ENCODE measurements around the gene FAM161B.
"Not testable (repeated sequence)": the region's sequence is repeated elsewhere in the genome, so short reads cannot be mapped to it uniquely, and the experiment has no call there.

The FAM161B gene

DNA sequence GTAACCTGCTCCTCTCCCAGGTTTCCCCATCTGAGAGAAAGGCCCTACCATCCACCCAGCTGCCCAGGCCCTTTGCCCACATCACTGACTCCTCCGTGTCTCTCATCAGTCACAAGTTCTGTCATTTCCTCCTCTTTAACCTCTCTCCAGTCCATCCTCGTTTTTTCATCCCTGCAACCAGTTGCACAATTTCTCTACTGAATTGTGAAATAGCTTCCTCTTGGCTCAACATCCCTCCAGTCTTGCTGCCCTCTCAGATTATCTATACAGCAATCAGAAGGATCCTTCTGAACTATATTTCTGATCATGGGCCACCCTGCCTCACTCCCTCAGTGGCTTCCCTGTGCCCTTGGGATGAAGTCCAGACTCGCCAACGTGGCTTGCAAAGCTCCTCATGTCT is 6.8 kb downstream of the FAM161B start:
- DNase-seq, result no peak

DNA sequence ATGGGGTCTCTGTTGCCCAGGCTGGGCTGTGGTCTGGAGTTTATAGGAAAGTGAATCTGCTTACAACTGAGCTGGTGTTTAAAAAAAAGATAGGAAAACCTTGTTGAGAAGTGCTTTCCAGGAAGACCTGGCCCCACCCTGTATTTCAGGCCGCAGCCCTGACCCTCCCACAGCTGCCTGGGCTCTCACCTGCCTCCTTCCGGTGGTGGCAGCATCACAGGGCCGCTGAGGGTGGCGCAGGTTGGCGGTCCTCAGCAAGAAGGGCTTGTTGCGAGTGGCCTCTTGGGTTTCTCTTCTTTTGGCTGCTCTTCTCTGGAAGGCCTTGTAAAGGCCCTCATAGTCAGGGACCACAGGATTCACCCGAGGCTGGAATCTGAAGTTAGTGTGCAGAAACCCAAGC is 7.7 kb downstream of the FAM161B start:
- DNase-seq, result no peak

DNA sequence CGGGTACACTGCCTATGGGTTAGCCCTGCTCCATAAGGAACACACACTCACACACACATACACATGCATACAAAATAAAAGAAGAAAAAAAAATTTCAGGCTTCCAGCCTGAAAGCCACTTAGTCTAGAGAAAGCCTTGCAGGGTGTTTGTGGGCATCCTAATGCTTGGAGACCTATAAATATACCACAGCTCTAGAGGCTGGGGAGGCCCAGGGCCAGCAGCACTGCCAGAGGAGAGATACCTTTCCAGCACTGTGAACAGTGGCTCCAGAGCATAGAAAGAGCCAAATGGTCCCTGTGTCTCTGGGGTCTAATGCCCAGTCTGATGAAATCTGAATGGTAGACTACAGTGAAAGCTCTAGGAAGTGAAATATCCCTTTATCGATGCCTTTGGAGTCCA is 12.9 kb downstream of the FAM161B start:
- DNase-seq, result no peak

DNA sequence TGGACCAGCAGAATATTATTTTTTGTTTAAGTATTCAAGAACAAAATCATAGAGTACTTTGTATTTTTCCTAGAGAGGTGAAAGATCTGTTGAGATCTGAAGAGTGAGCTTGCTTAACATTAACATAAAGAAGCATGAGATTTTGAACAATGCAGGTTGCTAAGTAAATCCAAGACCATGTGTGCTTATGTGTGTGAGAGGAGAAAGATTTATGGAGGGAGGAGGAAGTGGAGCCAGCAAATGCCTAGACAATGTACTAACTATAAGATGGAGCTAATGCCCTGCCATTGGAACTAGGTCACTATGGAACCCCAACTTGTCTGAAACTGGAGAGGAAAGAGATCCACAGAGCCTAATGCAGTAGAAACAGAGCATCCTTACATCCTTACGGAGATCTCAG is 13.3 kb downstream of the FAM161B start:
- no peak for DNase-seq

DNA sequence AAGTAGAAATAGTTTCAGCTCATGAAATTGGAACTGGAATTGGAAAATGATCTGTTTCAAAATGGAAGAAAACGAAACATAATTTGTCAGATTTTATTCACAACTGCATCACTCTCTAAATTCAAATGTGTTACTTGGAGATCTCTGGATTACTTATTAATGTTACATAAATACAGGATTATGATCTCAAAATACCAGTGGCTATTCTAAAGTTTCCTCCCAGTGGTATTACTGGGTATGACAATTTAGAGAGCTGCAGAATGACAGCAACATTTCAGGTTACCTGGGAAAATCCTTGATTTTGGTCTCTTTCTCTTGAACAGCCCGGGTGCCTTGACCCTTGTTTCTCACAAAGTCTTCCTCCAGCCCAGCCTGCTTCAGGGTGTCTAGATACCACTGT is 14.2 kb downstream of the FAM161B start:
- peak; percentile 5 for DNase-seq

DNA sequence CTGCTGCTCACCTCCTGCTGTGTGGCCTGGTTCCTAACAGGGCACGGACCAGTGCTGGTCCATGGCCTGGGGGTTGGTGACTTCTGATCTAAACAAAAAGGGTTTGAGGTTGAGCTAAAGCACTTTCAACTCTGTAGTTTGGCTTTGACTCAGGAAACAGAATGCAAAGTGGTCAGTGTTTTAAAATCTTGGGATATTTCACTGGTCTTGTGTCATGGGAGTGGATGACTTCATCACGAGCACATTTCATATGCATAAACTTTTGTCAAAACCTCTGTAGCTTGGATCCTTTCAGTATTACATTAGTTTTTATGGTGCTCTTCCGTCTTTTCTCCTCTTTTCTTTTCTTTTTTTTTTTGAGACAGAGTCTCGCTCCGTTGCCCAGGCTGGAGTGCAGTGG is 25.6 kb downstream of the FAM161B start:
- DNase-seq, result no peak

DNA sequence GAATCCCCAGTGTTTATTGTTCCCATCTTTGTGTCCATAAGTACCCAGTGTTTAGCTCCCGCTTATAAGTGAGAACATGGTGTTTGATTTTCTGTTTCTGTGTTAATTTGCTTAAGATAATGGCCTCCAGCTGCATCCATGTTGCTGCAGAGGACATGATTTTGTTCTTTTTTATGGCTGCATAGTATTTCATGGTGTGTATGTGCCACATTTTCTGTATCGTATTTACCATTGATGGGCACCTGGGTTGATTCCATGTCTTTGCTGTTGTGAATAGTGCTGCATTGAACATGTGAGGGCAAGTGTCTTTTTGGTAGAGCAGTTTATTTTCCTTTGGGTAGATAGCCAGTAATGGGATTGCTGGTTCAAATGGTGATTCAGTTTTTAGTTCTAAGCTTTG is 30.4 kb downstream of the FAM161B start:
- not testable (repeated sequence) for DNase-seq

DNA sequence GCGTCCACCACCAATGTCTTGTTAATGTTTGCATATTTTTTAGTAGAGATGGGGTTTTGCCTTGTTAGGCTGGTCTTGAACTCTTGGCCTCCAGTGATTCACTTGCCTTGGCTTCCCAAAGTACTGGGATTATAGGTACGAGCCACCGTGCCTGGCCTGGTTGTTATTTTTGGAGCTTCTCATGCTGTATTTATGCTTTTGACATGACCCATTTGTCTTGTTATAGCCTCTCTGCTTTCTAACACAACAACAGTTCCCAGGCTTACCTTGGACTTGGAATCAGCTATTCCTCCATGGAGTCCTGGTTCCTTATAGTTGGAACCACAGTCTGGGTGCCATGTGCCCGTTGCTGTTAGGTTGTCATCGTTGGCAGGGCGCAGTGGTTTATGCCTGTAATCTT is 33.6 kb downstream of the FAM161B start:
- no peak for DNase-seq

DNA sequence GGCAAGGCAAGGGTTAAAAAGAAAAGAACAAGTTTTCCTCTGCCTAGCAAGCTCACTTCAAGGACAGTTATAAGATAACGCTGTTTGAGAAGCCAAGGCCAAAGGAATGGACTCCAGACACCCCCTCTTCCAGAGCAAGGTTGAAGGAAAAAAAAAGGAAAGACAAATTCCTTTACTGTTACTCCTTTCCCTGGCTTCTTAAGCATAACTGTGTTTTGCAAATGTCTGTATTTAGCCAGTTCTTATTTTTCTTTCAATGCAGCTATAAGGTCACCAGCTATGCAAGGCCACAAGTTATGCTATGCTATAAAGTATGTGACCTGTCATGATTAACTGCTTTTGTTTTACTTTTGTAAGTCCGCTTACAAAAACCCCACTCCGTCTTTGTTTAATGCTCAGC is 36.6 kb downstream of the FAM161B start:
- no peak for DNase-seq

DNA sequence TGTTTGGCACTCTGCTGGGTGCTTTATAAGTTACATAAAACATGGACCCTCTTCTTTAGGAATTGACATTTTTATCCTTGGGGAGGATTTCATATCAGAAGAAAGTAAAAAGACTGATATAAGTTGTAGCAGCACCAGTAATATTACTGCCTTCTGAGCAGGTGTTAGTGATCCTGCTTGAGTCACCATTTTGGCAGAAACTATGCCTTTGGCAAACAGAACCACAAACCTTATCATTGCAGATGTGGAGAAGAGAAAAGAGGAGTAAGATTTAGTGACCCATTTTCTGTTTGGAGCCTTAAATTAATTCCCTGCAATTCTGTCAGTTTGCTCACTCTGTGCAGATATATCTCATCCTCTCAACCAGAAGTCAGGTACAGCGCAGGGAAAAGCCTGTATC is 40.2 kb downstream of the FAM161B start:
- no peak for DNase-seq

DNA sequence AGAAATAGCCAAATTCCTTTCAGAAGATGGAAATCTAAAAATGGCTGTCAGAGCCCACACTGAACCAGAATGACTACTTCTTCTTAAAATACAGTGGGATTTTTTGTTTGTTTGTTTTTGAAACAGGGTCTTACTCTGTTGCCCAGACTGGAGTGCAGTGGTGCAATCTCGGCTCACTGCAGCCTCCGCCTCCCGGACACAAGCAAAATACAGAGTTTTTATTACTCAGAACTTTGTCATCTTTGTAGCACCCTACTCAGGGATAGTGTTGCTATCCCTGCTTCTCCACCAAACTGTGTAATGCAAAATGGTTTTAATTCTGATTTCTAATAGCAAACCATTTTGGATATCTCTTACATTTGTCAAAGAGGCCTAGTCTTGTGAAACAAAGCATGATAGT is 46.9 kb downstream of the FAM161B start:
- DNase-seq, result no peak

DNA sequence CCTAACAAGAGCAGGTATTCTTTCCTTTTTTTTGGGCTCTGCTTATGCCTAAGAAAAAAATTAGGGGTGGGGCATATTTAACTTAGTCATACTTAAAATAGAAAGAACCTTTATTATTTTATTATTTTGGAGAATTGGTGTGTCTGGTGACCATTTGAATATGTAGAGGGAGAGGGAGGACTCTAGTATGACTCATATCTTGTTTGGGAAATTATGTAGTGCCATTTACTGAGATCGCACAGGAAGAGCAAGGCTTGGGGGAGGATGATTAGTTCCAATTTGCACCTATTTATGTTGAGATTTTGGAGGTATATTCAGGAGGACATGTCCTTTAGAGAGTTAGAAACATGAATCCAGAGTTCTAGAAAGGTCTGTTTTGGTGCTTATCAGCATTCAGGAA is 53.4 kb downstream of the FAM161B start:
- DNase-seq, result no peak

DNA sequence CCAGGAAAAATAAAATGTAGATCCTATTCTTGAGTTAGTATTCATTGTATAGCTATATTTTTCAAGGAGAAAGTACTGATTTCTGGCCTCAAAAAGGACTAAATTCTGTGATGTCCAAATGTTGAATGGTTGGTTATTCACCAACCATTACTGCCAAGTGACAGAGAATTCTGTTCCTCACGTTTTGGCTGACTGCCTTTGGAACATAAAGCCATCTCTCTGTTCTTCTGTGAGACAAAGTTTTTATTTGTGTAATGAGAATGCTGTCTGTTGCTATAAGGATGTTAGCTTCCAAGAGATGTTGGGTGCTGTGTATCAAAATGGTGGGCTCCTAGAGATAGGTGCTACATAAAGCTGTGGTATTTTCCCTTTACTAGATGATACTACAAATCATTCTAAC is 54.0 kb downstream of the FAM161B start:
- DNase-seq, result no peak

DNA sequence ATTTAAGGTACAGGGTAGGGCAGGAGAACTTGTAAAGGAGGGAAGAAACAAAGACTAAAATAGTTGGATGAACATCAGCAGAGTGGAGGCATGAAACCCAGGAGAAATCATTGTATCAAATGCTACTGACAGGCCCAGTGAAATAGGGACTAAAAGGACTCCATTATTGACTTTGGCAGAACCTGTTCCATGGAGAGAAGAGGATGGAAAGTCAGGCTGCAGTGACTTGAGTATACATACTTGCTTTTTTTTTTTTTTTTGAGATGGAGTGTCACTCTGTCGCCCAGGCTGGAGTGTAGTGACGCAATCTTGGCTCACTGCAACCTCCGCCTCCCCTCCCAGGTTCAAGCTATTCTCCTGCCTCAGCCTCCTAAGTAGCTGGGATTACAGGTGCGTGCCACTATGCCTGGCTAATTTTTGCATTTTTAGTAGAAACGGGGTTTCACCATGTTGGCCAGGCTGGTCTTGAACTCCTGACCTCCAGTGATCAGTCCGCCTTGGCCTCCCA is 55.7 kb downstream of the FAM161B start:
- not testable (repeated sequence) for DNase-seq

DNA sequence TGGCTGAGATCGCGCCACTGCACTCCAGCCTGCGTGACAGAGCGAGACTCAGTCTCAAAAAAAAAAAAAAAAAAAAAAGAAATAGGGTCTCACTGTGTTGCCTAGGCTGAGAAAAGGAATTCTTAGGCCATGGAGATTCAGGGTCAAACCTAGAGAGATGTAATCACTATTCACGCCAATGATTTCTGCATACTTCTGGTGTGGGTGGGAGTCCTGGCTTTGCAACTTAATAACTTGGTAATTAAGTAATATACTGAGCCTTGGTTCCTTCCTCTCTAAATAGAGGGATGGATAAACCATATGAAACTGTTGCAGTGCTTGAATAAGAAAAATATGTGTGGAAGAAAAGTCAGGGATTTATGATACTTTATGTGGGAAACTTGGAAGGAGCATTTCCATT is 60.5 kb downstream of the FAM161B start:
- DNase-seq, result no peak

DNA sequence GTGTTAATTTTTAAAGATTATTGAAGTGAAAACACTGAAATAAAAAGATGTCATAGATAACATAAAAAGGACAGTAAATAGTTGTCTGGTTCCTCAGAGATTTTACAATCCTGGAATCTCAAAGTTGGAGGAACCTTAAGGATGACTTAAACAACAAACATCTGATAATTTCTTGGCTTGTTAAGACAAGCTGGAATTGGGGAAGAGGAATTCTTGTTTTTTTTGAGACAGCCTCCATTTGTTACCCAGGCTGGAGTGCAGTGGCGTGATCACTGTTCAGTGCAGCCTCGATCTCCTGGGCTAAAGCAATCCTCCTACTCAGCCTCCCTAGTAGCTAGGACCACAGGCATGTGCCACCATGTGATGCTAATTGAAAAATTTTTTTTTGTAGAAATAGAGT is 60.9 kb downstream of the FAM161B start:
- no peak for DNase-seq

DNA sequence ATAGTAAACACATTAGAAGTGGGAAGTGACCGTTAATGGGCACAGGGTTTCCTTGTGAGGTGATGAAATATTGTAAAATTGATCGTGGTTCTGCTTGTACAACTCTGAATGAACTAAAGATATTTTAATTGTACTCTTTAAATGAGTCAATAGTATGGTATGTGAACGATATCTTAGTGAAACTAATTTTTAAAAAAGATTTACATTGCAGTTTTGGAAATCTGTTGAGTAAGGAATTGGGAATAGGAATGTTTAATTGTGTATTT is 61.5 kb downstream of the FAM161B start:
- no peak for DNase-seq

DNA sequence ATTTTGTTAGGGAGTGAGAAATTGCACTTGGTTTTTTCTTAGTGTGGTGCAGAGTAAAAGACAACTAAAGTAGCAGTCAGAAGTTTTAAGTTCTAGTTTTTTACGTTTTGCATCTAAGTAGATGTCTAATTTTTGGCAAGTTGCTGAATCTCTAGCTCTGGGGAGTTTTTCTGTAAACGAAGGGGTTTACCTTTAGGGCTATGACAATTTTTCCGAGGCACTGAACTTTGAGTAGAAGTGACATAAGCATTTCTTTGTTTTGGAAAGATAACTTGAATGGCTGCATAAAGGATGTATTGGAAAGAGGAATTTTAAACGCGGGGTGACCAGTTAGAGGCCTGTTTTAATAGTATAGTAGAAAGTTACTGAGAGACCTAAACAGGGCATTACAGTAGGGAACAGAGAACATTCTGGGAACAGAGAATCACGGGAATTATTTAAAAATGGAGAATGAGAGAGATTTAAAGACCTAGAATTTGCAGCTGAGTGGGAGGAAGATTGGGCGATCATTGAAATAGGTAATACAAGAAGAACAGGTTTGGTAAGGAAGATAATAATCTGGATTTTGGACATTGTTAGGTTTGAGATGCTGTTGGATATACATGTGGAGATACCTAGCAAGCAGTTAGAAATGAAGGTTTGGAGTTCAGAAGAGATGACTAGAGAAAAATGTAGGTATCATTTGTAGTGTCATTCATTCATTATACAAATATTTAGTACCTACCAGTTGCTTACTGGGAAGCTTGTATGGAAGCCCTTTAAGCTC is 62.0 kb downstream of the FAM161B start:
- peak; percentile 18 for DNase-seq

DNA sequence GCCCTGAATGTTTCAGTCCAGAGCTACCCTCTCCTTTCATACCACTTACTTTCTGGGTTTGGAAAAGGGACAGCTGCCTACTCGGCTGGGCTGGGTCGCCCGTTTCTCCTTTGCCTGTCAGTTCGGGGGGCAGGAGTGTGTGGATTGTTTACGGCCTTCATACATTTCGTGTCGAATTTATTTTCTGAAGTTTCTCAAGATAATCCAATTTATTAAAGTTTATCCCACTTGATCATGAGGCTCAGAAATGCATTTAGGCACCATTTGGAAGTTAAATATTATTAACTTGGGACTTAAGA is 62.6 kb downstream of the FAM161B start:
- DNase-seq, result no peak

DNA sequence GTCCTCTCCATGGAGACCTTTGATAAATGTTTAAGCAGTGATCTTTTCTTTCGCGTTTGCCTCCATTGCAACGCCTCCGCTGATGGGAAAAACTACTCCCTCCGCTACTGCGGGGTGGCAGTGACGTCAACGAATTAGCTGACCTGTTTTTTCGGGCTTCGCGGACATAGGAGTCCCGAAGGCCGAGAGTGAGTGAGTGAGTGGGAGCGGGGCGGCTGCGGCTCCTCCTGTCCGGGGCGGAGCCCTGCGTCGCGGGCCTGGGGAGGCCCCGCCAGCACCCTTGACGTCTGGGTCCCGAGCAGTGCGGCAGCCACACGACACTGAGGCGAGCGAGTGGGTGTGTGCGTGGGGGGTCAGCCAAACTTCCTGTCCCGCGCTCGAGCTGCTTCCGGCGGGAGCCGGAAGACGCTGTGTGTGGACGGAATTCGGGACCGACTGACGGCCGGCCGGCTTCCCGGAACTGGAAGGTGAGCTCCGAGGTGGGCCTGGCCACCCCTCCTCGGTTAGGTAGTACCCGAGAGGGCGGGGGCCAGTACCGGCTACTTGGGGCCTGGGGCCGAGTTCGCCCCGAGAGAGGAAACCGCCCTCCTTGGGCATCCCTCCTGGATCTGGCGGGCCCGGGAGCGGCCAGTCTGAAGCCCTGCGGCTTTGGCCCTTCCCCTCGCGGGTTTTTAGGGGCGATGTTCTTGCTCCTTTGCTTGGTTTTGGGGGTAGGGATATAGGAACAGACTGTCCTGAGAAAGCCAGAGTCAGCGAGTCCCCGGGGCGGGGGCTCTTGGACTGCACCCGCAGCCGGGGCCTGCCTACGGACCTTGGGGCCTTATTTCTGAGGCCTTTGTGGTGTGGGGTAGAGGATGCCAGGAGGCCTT is 63.2 kb downstream of the FAM161B start, which contains the start of gene ZNF410:
Gene ZNF410 (plus strand): TSS at position 411 of the 869 bp plus-strand sequence. CDS start 5,317 bp downstream, outside the sequence.
- DNase-seq, result peak; percentile 92

DNA sequence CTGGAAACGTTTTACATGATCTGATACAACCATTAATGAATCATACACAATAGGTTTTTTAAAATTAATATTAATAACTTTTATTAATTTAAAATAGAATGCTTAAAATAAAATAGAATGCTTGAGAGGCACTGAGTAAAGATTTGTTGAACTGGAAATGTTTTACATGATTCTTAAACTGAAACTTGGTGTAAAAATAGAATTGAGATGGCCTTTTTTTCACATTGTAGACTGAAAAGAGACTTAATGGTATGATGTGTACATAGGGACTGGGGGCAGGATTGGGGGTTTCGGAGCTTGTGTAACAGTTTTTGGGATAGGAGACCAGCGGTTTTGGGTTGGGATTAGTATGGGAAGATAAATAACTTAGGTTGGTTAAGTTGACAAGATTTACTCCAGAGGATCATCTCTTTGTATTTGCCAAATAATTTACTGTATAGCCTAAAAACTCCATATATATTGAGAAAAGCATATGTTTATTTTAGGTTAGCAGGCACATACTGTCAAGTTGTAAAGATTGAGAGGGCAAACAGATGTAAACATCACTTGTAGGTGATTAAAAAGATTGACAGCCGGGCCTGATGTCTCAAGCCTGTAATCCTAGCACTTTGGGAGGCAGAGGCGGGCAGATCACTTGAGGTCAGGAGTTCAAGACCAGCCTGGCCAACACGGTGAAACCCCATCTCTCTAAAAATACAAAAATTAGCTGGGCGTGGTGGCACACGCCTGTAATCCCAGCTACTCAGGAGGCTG is 65.3 kb downstream of the FAM161B start:
- DNase-seq, result no peak

All from CD4-positive, alpha-beta T cell treated with Interleukin-21 for 1 hour (primary cell).